ENCODE data around the gene RAB23.

GRCh38 chr6:57172136-57173055 lies 49.7 kb downstream of the RAB23 start, which contains the start of gene BAG2:
- TF ChIP-seq CTCF (IDR thresholded peaks at IDR 0.05; ENCODE audit: poor library complexity, severe bottlenecking) (peak; percentile 44), EP300 (conservative IDR thresholded peaks at IDR 0.05; ENCODE audit: poor library complexity, severe bottlenecking) (peak; percentile 48)
